HepG2 (cell line): ENCODE data around the gene ORC1. TPM values are rescaled to one million over a fixed set of nuclear protein-coding genes. Genes with fewer than 3 reads are reported as not detected.

Experiments
- ATAC-seq: fragments of 200-7000 bp; cut with Tn5 transposase; 3 replicates; pipeline ENCODE4 v1.9.1; 2020; ENCODE audit warnings: mild to moderate bottlenecking, moderate library complexity
- BruUV-seq: library from RNA; stranded (reverse); fragments of 400-500 nt; replicated peaks from 2 replicates; lab custom pipeline; 2021; lab: Mats Ljungman, UMichigan
- CTCF ChIA-PET: fragments of 300-600 bp; formaldehyde crosslinking; extraction: SDS; loops from one replicate; lab custom pipeline; 2021; ENCODE audit warnings: low total read pairs, inconsistent platforms, low intra/inter-chr PET ratio; lab: Yijun Ruan, JAX
- POLR2A ChIA-PET: fragments of 350-600 bp; sonication (Branson Sonifier 250); formaldehyde crosslinking; loops from one replicate; lab custom pipeline; 2020; ENCODE audit warnings: antibody characterized with exemption, inconsistent platforms; lab: Yijun Ruan, JAX
- DNase-seq: peaks from one replicate; pipeline ENCODE4 v3.0.0-alpha.2; 2015; ENCODE audit warnings: low spot score
- FAIRE-seq: peaks from 3 replicates; lab custom pipeline; 2011; peaks lifted over from hg19 to GRCh38; lab: Jason Lieb, UNC
- H2AFZ ChIP-seq: one replicate; pipeline ENCODE4 v1.6.1; 2011; ENCODE audit warnings: low read length, inconsistent platforms
- H3K27ac ChIP-seq: fragments of 300-600 bp; 3 replicates; pipeline ENCODE4 v1.8.0; 2011; ENCODE audit warnings: mixed run types, mild to moderate bottlenecking, mixed read lengths, low read length, inconsistent platforms; ENCODE audit not compliant: insufficient read depth; ENCODE audit errors: extremely low read length
- H3K27me3 ChIP-seq, 2 experiments: fragments of 200-600 bp in 1 of 2; 2 replicates in 1 of 2; 3 replicates in 1 of 2; pipeline versions ENCODE4 v1.6.0 to v1.8.0; 2011; ENCODE audit warnings: low read length in 2 of 2, mild to moderate bottlenecking in 2 of 2, moderate library complexity in 2 of 2, inconsistent platforms in 1 of 2; ENCODE audit not compliant: insufficient read depth in 2 of 2, control insufficient read depth in 1 of 2
- H3K36me3 ChIP-seq, 2 experiments: fragments of 200-600 bp in 1 of 2; replicated peaks in 1 of 2; 2 replicates in 1 of 2; 3 replicates in 1 of 2; pipeline versions ENCODE4 v1.5.1 to v1.8.0; 2011; ENCODE audit warnings: low read length in 2 of 2, inconsistent platforms in 1 of 2; ENCODE audit not compliant: insufficient read depth in 2 of 2, control insufficient read depth in 1 of 2
- H3K4me1 ChIP-seq: 2 replicates; pipeline ENCODE4 v1.5.1; 2012; ENCODE audit warnings: low read length, inconsistent platforms; ENCODE audit not compliant: insufficient read depth
- H3K4me2 ChIP-seq: 2 replicates; pipeline ENCODE4 v1.6.0; 2011; ENCODE audit warnings: low read depth, low read length, inconsistent platforms
- H3K4me3 ChIP-seq, 3 experiments: fragments of 200-600 bp in 1 of 3; sonication (generic), shearing (Covaris generic) in 1 of 3; replicated peaks in 1 of 3; 2 replicates each; pipeline ENCODE4 v1.5.1; 2011 to 2016; ENCODE audit warnings: low read length in 3 of 3, inconsistent platforms in 2 of 3, low read depth in 2 of 3, mild to moderate bottlenecking in 2 of 3, control low read depth in 1 of 3, mixed read lengths in 1 of 3; ENCODE audit not compliant: insufficient read depth in 1 of 3
- H3K79me2 ChIP-seq: one replicate; pipeline ENCODE4 v1.6.1; 2011; ENCODE audit warnings: low read length, inconsistent platforms; ENCODE audit not compliant: insufficient read depth
- H3K9ac ChIP-seq: 2 replicates; pipeline ENCODE4 v1.6.0; 2011; ENCODE audit warnings: mild to moderate bottlenecking, low read depth, low read length, inconsistent platforms; ENCODE audit not compliant: insufficient read depth
- H3K9me3 ChIP-seq: 2 replicates; pipeline ENCODE4 v1.5.1; 2012; ENCODE audit warnings: mild to moderate bottlenecking, low read length
- H4K20me1 ChIP-seq: 2 replicates; pipeline ENCODE4 v1.6.0; 2011; ENCODE audit warnings: inconsistent platforms, mild to moderate bottlenecking, low read length, moderate library complexity; ENCODE audit not compliant: insufficient read depth
- BRD4 ChIP-seq: sonication (generic); formaldehyde crosslinking; IDR thresholded peaks from 2 replicates; pipeline ENCODE4 v1.4.0; 2020; ENCODE audit warnings: missing genetic modification reagents
- HINFP ChIP-seq: sonication (generic); formaldehyde crosslinking; IDR thresholded peaks from 2 replicates; pipeline ENCODE4 v1.4.0; 2020; ENCODE audit warnings: low read depth, mild to moderate bottlenecking, missing genetic modification reagents
- RNF2 ChIP-seq: fragments of 450-650 bp; conservative IDR thresholded peaks from 2 replicates; pipeline ENCODE4 v1.6.1; 2016; ENCODE audit warnings: low read depth
- SPEN ChIP-seq: sonication (generic); formaldehyde crosslinking; IDR thresholded peaks from 2 replicates; pipeline ENCODE4 v1.5.1; 2020; ENCODE audit warnings: low read depth, mild to moderate bottlenecking, missing genetic modification reagents
- THYN1 ChIP-seq: sonication (generic); formaldehyde crosslinking; IDR thresholded peaks from 2 replicates; pipeline ENCODE4 v1.8.1; 2023; ENCODE audit warnings: low read depth, mild to moderate bottlenecking, moderate library complexity, missing genetic modification reagents, borderline replicate concordance
- ZBED4 ChIP-seq: sonication (generic); formaldehyde crosslinking; IDR thresholded peaks from 2 replicates; pipeline ENCODE4 v1.4.0; 2020; ENCODE audit warnings: missing genetic modification reagents, borderline replicate concordance
- ZBTB26 ChIP-seq: IDR thresholded peaks from 2 replicates; pipeline ENCODE4 v1.6.1; 2016; ENCODE audit warnings: missing compliant biosample characterization, missing genetic modification reagents, borderline replicate concordance
- ZNF256 ChIP-seq: sonication (generic); formaldehyde crosslinking; conservative IDR thresholded peaks from 2 replicates; pipeline ENCODE4 v1.4.0; 2020; ENCODE audit warnings: missing genetic modification reagents
- ZNF878 ChIP-seq: sonication (generic); formaldehyde crosslinking; IDR thresholded peaks from 2 replicates; pipeline ENCODE4 v1.8.1; 2023; ENCODE audit warnings: mild to moderate bottlenecking, missing genetic modification reagents, moderate library complexity
- WGBS: methylation state at CpG from one replicate; pipeline ENCODE4 v1.1.6; 2017; ENCODE audit warnings: low lambda C conversion rate; 5-methylcytosine and 5-hydroxymethylcytosine counted together
- in situ Hi-C: cut with HindIII; loops from 2 replicates; pipeline ENCODE4 v1.10.0; 2017; ENCODE audit warnings: low pct_unique_long_range_greater_than_20kb; ENCODE audit not compliant: extremely low pct_ligation_motif_present
- intact Hi-C: fragments of 100-400 bp; cut with micrococcal nuclease; formaldehyde crosslinking; loops from one replicate; pipeline ENCODE4 v1.10.0; 2022; ENCODE audit not compliant: unreplicated experiment
- polyA plus RNA-seq, 8 experiments: library from polyadenylated mRNA; depleted of rRNA in 3 of 8; stranded (reverse) in 7 of 8; unstranded in 1 of 8; fragments of >200 nt; fragmentation: Illumina TruSeq in 4 of 8; extraction: Trizol in 4 of 8; gene quantifications; 2 replicates each; pipeline versions ENCODE4 v1.2.1 to v1.2.3, GENCODE V29; 2011 to 2016; ENCODE audit warnings: low read depth in 4 of 8, missing spikeins in 1 of 8, mixed read lengths in 1 of 8; ENCODE audit not compliant: insufficient read depth in 1 of 8
- total RNA-seq, 5 experiments: library from RNA; depleted of rRNA; stranded (reverse); fragments of >200 nt; fragmentation: Illumina TruSeq; extraction: Trizol; gene quantifications; 2 replicates each; pipeline ENCODE4 v1.2.3, GENCODE V29; 2016; ENCODE audit warnings: low read depth in 1 of 5

ORC1 gene
- total and polyA plus RNA-seq, 2 of the 13 experiments (the other 11 are each of a cell fraction or from before 2014, with no cell fraction given), result 7.0 to 23.5 TPM

- no peak overlapping the region for H3K9ac ChIP-seq
- DNase-seq, result no peak
- ATAC-seq, result no peak
- no peak overlapping the region for H2AFZ ChIP-seq
- no peak overlapping the region for H3K4me3 ChIP-seq
- over 99% methylated on average over 3 of the region's 3 CpGs for WGBS
- H3K27me3 ChIP-seq, result no peaks in the 10 kb centered on the region
- intact Hi-C loops, result no loop called here
- no peak for FAIRE-seq
- no peaks in the 10 kb centered on the region for H4K20me1 ChIP-seq
- no peaks in the 10 kb centered on the region for H3K9me3 ChIP-seq
- H3K4me2 ChIP-seq, result no peak overlapping the region
- H3K79me2 ChIP-seq, result no peaks in the 10 kb centered on the region
- no peaks in the 10 kb centered on the region for H3K4me1 ChIP-seq
- POLR2A ChIA-PET, result no interaction called here
- CTCF ChIA-PET, result no interaction called here
- in situ Hi-C loops, result no loop called here
- no peak overlapping the region for H3K27ac ChIP-seq
- no TSS peak for BruUV-seq
- TF ChIP-seq THYN1 (no peak), RNF2 (no peak), ZNF256 (CRISPR knock-in tag) (no peak), ZNF878 (CRISPR knock-in tag) (no peak), BRD4 (CRISPR knock-in tag) (no peak), ZBED4 (no peak), HINFP (no peak), SPEN (no peak), ZBTB26 (CRISPR knock-in tag) (no peak)
- peaks cover 11 to 54% of the 10 kb centered on the region in 2 experiments for H3K36me3 ChIP-seq
Measured at GRCh38 chr1:52426371-52426770, 22.1 kb upstream of the ORC1 start.
